Activated CD4-positive, alpha-beta T cell treated with anti-CD3 and anti-CD28 coated beads, Interleukin-2, amount 50 U/mL, for 24 hours (primary cell): ENCODE results near the gene USP10.

ENCODE experiments used
- DNase-seq, 2 donors: peaks; one replicate each; pipeline ENCODE4 v3.0.0-alpha.2; 2020; ENCODE audit warnings: low read depth in 1 of 2, low spot score in 1 of 2

USP10 gene

GRCh38 chr16:84821179-84821578 lies 121.4 kb downstream of the USP10 start:
- DNase-seq = no peak

GRCh38 chr16:84821728-84822689 lies 122.2 kb downstream of the USP10 start:
- DNase-seq = no peak

- DNase-seq = no peak
Observed at GRCh38 chr16:84822990-84823389, 123.2 kb downstream of the USP10 start.

- DNase-seq = no peak
Observed at GRCh38 chr16:84823484-84823883, 123.7 kb downstream of the USP10 start.

DNA sequence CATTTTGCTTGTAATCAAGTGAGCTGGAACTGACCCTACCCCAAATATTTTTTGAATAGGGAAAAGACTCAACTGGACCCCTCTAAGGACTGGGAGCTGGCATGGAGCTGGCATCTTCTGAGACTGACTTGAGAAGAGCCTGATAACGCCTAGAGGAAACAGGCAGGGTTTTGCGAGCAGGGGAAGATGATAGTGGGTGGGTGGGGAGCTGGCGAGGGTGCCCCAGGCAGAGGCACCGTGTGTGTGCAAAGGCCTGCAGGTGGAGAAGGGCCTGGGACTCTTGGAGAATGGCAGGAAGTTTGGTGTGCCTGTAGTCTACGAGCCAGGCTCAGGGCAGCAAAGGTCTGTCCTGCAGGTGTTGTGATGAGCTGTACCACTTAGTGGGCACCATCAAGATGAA lies 124.1 kb downstream of the USP10 start:
- DNase-seq = no peak

GRCh38 chr16:84825896-84826557 lies 126.2 kb downstream of the USP10 start:
- DNase-seq = no peak

DNA sequence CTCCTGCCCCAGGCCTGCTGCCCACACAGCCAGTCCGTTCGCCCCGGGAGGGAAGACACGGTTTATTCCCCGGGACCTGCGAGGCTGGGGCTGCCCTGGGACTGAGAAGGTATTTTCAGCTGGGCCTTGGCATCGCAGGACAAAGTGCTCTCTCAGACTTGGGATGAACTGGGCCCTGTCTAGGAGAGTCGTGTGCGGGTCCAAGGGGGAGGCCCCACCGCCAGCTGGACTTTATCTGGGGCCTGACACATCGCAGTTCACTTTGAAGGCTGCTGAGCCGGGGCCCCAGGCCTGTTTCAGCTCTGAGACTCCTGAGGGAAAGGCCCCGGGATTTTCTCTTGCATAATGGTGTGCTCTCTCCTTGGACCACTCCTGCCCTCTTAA lies 126.8 kb downstream of the USP10 start:
- DNase-seq = no peak

- no peak for DNase-seq
Observed at GRCh38 chr16:84827131-84827574, 127.4 kb downstream of the USP10 start.

DNA sequence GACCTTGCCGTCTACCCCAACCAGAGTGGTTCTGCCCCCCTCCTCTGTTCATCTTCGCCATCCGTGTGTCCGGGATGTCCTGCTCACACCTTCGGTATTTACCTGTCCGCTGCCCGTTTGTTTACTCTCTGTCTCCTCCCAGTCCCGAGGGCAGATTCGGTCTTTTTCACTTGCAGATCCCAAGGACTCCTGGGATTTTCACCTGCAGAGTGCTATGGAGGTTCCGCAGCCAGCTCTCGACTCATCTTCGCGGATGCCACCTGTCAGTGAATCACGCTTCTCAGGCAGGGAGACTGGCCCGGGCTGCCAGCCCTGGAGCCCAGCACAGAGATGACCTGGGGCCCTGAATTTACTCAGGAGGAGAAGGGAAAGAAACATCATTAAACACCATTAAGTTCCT lies 128.1 kb downstream of the USP10 start:
- DNase-seq = no peak

DNA sequence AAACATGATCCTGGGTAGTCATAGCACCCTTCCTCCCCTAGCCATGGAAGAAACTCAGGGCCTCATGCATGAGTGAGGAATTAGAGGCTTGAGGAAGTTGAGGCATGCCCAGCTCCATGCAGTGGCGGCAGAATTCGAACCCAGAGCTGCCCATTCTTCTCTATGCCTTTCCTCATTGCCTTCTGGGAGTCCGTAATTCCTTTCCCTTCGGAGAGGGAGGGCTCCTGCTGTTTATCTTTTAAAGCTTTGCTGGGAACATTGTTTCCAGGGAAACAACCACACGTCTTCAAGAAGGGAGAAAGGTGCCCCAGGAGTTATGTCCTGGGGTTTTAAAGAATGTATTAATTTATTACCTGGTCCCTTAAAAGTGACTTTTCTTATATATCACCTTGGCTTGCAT lies 128.5 kb downstream of the USP10 start:
- DNase-seq = no peak
